ENCODE data around the gene SGTB.
A peak's percentile ranks its signal among the peaks of the same experiment; 100 is the strongest.

Gene SGTB

GRCh38 chr5:65727491-65728156, 5.7 kb upstream of the SGTB start:
- H3K79me2 ChIP-seq (ENCODE audit: low read length): peaks cover 65% of the 10 kb centered on the region
- H3K4me2 ChIP-seq (ENCODE audit: low read length): no peak overlapping the region
- no peaks in the 10 kb centered on the region for H3K9me3 ChIP-seq (ENCODE audit: insufficient read depth, low read length)
- TF ChIP-seq EZH2phosphoT487 (IDR thresholded peaks at IDR 0.05; ENCODE audit: low read depth): no peak
- TF ChIP-seq CTCF (IDR thresholded peaks at IDR 0.05; ENCODE audit: low read depth, low read length): no peak
- H2AFZ ChIP-seq (ENCODE audit: low read depth, low read length): no peak overlapping the region
- peaks cover 5% of the 10 kb centered on the region for H3K36me3 ChIP-seq (replicated peaks; ENCODE audit: low read depth, low read length)
- H3K9ac ChIP-seq (ENCODE audit: low read length): no peak overlapping the region
- H3K4me1 ChIP-seq (ENCODE audit: low read length): peaks cover 13% of the 10 kb centered on the region
- no peak overlapping the region for H3K4me3 ChIP-seq (ENCODE audit: low read length)
- H3K27me3 ChIP-seq (ENCODE audit: low read depth, low read length): no peaks in the 10 kb centered on the region
- no peak overlapping the region for H3K27ac ChIP-seq (ENCODE audit: low read length)
- no peaks in the 10 kb centered on the region for H4K20me1 ChIP-seq (ENCODE audit: insufficient read depth, low read length)

GRCh38 chr5:65722575-65723403, 880 bp upstream of the SGTB start:
- TF ChIP-seq EZH2phosphoT487 (IDR thresholded peaks at IDR 0.05; ENCODE audit: low read depth) (no peak), CTCF (IDR thresholded peaks at IDR 0.05; ENCODE audit: low read depth, low read length) (no peak)
- Histone ChIP-seq H3K4me1 (ENCODE audit: low read length) (peaks cover 21% of the 10 kb centered on the region), H3K27ac (ENCODE audit: low read length) (peak overlapping the region; percentile 28), H3K4me3 (ENCODE audit: low read length) (peak overlapping the region; percentile 95), H3K79me2 (ENCODE audit: low read length) (peaks cover 71% of the 10 kb centered on the region), H2AFZ (ENCODE audit: low read depth, low read length) (peak overlapping the region; percentile 65), H3K9ac (ENCODE audit: low read length) (peak overlapping the region; percentile 84), H3K9me3 (ENCODE audit: insufficient read depth, low read length) (no peaks in the 10 kb centered on the region), H3K27me3 (ENCODE audit: low read depth, low read length) (no peaks in the 10 kb centered on the region), H4K20me1 (ENCODE audit: insufficient read depth, low read length) (no peaks in the 10 kb centered on the region), H3K36me3 (replicated peaks; ENCODE audit: low read depth, low read length) (peaks cover 11% of the 10 kb centered on the region), H3K4me2 (ENCODE audit: low read length) (peak overlapping the region; percentile 95)

GRCh38 chr5:65721050-65721719, 724 bp downstream of the SGTB start:
- no peaks in the 10 kb centered on the region for H3K27me3 ChIP-seq (ENCODE audit: low read depth, low read length)
- TF ChIP-seq EZH2phosphoT487 (IDR thresholded peaks at IDR 0.05; ENCODE audit: low read depth) (no peak), CTCF (IDR thresholded peaks at IDR 0.05; ENCODE audit: low read depth, low read length) (no peak)
- peak overlapping the region; percentile 89 for H3K9ac ChIP-seq (ENCODE audit: low read length)
- H2AFZ ChIP-seq (ENCODE audit: low read depth, low read length): peak overlapping the region; percentile 71; the same call in 1 of the 2 replicates
- peaks cover 55% of the 10 kb centered on the region for H3K79me2 ChIP-seq (ENCODE audit: low read length)
- H3K9me3 ChIP-seq (ENCODE audit: insufficient read depth, low read length): no peaks in the 10 kb centered on the region
- H3K36me3 ChIP-seq (replicated peaks; ENCODE audit: low read depth, low read length): peaks cover 20% of the 10 kb centered on the region
- H3K4me3 ChIP-seq (ENCODE audit: low read length): peak overlapping the region; percentile 95
- peaks cover 21% of the 10 kb centered on the region for H3K4me1 ChIP-seq (ENCODE audit: low read length)
- H3K27ac ChIP-seq (ENCODE audit: low read length): peak overlapping the region; percentile 71
- peak overlapping the region; percentile 75 for H3K4me2 ChIP-seq (ENCODE audit: low read length)
- peaks cover 3% of the 10 kb centered on the region; the same call in 1 of the 2 replicates for H4K20me1 ChIP-seq (ENCODE audit: insufficient read depth, low read length)
